Measurements from ENCODE around the gene NABP2.

DNA sequence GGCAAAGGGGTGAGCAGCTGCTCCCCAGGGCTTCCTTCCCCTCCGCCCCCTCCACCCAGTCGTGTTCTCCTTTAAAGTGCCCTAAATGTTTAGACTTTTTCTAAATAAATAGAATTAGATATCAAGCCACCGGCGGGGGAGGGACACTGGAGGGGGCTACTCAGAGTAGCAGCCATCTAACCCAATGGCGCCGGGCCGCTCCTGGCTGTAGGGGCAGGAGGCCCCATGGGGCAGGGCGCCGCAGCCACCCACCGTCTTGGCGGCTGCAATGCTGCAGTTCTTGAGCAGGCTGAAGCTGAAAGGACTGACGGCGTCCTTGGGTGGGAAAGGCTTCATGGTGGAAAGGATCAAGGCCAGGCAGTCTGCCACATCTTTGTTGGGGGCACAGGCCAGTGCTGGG is 18.8 kb downstream of the NABP2 start:
- TF ChIP-seq, protein P1, sequence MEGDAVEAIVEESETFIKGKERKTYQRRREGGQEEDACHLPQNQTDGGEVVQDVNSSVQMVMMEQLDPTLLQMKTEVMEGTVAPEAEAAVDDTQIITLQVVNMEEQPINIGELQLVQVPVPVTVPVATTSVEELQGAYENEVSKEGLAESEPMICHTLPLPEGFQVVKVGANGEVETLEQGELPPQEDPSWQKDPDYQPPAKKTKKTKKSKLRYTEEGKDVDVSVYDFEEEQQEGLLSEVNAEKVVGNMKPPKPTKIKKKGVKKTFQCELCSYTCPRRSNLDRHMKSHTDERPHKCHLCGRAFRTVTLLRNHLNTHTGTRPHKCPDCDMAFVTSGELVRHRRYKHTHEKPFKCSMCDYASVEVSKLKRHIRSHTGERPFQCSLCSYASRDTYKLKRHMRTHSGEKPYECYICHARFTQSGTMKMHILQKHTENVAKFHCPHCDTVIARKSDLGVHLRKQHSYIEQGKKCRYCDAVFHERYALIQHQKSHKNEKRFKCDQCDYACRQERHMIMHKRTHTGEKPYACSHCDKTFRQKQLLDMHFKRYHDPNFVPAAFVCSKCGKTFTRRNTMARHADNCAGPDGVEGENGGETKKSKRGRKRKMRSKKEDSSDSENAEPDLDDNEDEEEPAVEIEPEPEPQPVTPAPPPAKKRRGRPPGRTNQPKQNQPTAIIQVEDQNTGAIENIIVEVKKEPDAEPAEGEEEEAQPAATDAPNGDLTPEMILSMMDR (IDR thresholded peaks at IDR 0.05; ENCODE audit: low read depth, low read length, poor library complexity, severe bottlenecking): no peak
- no peak for TF ChIP-seq EZH2phosphoT487 (IDR thresholded peaks at IDR 0.05; ENCODE audit: borderline replicate concordance, low read length)
